Measurements from ENCODE around the gene ZNF277. TPM values are rescaled to one million over a fixed set of nuclear protein-coding genes. Genes with fewer than 3 reads are reported as not detected.

Gene ZNF277
- total and polyA plus RNA-seq, 4 donors = 7.8 to 23.5 (median 14.5) TPM

DNA sequence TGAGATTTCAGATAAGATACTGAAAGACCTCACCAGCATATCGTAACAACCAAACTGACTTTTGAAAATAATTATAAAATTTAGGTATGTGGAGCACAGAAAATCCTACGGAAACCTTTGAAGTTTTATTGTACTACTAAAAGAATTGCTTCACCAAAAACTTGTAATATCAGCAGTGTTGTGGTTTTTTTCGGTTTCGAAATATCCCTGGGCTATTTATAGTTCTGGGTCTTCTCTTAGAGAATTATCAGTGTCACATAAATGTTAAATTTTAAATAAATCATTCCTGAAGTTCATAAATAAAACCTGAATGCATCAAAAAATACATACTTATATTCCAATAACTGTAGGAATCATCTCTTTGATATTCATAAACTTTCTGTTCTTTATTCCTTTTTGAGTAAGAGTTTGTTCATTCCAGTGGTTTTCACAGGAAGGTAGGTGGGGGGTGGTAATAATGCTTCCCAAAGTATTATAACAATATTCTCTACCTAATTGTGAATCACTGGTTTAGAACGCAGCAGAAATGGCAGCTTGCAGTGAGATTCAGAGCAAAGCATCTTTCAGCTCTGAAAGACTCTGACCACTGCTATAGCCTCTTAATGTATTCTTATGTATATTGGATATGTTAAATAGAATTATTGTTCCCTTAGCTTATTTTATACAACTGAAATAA, 60.2 kb downstream of the ZNF277 start:
- Histone ChIP-seq H3K27me3 (ENCODE audit: control insufficient read depth in 4 of 4, insufficient read depth in 4 of 4, low read length in 3 of 4) (no peaks in the 10 kb centered on the region), H3K4me3 (ENCODE audit: low read depth in 1 of 3, low read length in 3 of 3) (no peak overlapping the region), H3K9ac (ENCODE audit: low read depth in 1 of 2, low read length in 2 of 2) (no peak overlapping the region), H3K36me3 (ENCODE audit: control insufficient read depth in 4 of 4, insufficient read depth in 3 of 4, low read depth in 1 of 4, low read length in 3 of 4) (no peaks in the 10 kb centered on the region), H3K27ac (ENCODE audit: low read depth in 1 of 2, low read length in 2 of 2) (no peak overlapping the region), H3K4me1 (ENCODE audit: control insufficient read depth in 4 of 4, insufficient read depth in 4 of 4, low read length in 3 of 4) (peaks cover 0 to 10% (median 3%) of the 10 kb centered on the region in 4 donors), H3K9me3 (ENCODE audit: control insufficient read depth in 4 of 4, low read length in 3 of 4) (no peaks in the 10 kb centered on the region)
- DNase-seq (ENCODE audit: low spot score) = no peak
- no peak for TF ChIP-seq JUND (IDR thresholded peaks at IDR 0.05)
- whole genome bisulfite sequencing = 46% methylated on average over 5 of the region's 5 CpGs

DNA sequence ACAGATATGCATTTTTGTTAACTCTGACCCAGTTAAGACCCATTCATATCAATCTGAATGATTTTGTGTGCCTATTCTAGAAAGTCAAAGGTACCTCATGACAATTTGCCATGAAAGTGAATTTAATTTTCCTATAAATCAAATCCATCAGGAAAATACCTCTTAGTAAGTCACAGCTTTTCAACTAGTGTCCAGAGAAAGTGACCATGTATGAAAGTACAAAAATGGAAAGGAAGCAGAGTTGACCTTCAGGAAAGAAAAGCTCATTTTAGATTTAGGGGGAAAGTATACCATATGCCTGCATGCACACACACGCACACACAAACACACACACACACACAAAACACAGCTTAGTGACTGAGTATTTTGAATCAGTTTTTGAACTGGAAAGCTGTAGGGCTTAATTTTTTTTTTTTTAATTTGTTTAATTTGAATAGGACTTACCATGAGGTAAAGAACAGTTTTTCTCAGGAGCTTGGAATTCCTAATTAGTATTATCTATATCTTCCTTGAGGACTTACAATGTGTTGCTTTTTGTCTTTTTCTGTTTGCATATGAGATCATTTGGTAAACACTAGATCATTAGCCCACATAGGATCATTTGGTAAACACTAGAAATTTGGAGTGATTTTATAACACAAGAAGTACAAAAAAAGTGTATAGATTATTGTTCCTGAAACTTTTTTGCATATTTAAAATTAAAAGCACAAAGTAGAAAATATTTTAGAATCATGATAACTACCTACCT, 61.6 kb downstream of the ZNF277 start:
- Histone ChIP-seq H3K27ac (ENCODE audit: low read depth in 1 of 2, low read length in 2 of 2) (no peak overlapping the region), H3K9ac (ENCODE audit: low read depth in 1 of 2, low read length in 2 of 2) (no peak overlapping the region), H3K4me3 (ENCODE audit: low read depth in 1 of 3, low read length in 3 of 3) (no peak overlapping the region), H3K4me1 (ENCODE audit: control insufficient read depth in 4 of 4, insufficient read depth in 4 of 4, low read length in 3 of 4) (peaks cover 0 to 8% (median 3%) of the 10 kb centered on the region in 4 donors), H3K27me3 (ENCODE audit: control insufficient read depth in 4 of 4, insufficient read depth in 4 of 4, low read length in 3 of 4) (no peaks in the 10 kb centered on the region), H3K36me3 (ENCODE audit: control insufficient read depth in 4 of 4, insufficient read depth in 3 of 4, low read depth in 1 of 4, low read length in 3 of 4) (no peaks in the 10 kb centered on the region), H3K9me3 (ENCODE audit: control insufficient read depth in 4 of 4, low read length in 3 of 4) (no peaks in the 10 kb centered on the region)
- 95% methylated on average over 1 of the region's 1 CpG for WGBS
- no peak for DNase-seq (ENCODE audit: low spot score)
- TF ChIP-seq GABPA (IDR thresholded peaks at IDR 0.05 in 1 of 2, conservative IDR thresholded peaks at IDR 0.05 in 1 of 2) (no peak), FOXA2 (IDR thresholded peaks at IDR 0.05) (no peak), FOXA1 (IDR thresholded peaks at IDR 0.05) (no peak), SP1 (IDR thresholded peaks at IDR 0.05) (no peak), HNF4A (conservative IDR thresholded peaks at IDR 0.05) (no peak), EGR1 (IDR thresholded peaks at IDR 0.05; ENCODE audit: low read depth in 2 of 2) (no peak), HNF4G (IDR thresholded peaks at IDR 0.05) (no peak), YY1 (IDR thresholded peaks at IDR 0.05) (no peak), NR2F2 (IDR thresholded peaks at IDR 0.05) (no peak), RAD21 (IDR thresholded peaks at IDR 0.05) (no peak), RXRA (IDR thresholded peaks at IDR 0.05) (no peak)
- TF ChIP-seq, protein P1, sequence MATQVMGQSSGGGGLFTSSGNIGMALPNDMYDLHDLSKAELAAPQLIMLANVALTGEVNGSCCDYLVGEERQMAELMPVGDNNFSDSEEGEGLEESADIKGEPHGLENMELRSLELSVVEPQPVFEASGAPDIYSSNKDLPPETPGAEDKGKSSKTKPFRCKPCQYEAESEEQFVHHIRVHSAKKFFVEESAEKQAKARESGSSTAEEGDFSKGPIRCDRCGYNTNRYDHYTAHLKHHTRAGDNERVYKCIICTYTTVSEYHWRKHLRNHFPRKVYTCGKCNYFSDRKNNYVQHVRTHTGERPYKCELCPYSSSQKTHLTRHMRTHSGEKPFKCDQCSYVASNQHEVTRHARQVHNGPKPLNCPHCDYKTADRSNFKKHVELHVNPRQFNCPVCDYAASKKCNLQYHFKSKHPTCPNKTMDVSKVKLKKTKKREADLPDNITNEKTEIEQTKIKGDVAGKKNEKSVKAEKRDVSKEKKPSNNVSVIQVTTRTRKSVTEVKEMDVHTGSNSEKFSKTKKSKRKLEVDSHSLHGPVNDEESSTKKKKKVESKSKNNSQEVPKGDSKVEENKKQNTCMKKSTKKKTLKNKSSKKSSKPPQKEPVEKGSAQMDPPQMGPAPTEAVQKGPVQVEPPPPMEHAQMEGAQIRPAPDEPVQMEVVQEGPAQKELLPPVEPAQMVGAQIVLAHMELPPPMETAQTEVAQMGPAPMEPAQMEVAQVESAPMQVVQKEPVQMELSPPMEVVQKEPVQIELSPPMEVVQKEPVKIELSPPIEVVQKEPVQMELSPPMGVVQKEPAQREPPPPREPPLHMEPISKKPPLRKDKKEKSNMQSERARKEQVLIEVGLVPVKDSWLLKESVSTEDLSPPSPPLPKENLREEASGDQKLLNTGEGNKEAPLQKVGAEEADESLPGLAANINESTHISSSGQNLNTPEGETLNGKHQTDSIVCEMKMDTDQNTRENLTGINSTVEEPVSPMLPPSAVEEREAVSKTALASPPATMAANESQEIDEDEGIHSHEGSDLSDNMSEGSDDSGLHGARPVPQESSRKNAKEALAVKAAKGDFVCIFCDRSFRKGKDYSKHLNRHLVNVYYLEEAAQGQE (IDR thresholded peaks at IDR 0.05) = no peak
- TF ChIP-seq, protein P2, sequence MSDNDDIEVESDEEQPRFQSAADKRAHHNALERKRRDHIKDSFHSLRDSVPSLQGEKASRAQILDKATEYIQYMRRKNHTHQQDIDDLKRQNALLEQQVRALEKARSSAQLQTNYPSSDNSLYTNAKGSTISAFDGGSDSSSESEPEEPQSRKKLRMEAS (IDR thresholded peaks at IDR 0.05) = no peak
- TF ChIP-seq, protein P3, sequence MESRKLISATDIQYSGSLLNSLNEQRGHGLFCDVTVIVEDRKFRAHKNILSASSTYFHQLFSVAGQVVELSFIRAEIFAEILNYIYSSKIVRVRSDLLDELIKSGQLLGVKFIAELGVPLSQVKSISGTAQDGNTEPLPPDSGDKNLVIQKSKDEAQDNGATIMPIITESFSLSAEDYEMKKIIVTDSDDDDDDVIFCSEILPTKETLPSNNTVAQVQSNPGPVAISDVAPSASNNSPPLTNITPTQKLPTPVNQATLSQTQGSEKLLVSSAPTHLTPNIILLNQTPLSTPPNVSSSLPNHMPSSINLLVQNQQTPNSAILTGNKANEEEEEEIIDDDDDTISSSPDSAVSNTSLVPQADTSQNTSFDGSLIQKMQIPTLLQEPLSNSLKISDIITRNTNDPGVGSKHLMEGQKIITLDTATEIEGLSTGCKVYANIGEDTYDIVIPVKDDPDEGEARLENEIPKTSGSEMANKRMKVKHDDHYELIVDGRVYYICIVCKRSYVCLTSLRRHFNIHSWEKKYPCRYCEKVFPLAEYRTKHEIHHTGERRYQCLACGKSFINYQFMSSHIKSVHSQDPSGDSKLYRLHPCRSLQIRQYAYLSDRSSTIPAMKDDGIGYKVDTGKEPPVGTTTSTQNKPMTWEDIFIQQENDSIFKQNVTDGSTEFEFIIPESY (IDR thresholded peaks at IDR 0.05) = no peak
- TF ChIP-seq, protein P4, sequence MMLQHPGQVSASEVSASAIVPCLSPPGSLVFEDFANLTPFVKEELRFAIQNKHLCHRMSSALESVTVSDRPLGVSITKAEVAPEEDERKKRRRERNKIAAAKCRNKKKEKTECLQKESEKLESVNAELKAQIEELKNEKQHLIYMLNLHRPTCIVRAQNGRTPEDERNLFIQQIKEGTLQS (IDR thresholded peaks at IDR 0.05) = no peak
- TF ChIP-seq, protein P5, sequence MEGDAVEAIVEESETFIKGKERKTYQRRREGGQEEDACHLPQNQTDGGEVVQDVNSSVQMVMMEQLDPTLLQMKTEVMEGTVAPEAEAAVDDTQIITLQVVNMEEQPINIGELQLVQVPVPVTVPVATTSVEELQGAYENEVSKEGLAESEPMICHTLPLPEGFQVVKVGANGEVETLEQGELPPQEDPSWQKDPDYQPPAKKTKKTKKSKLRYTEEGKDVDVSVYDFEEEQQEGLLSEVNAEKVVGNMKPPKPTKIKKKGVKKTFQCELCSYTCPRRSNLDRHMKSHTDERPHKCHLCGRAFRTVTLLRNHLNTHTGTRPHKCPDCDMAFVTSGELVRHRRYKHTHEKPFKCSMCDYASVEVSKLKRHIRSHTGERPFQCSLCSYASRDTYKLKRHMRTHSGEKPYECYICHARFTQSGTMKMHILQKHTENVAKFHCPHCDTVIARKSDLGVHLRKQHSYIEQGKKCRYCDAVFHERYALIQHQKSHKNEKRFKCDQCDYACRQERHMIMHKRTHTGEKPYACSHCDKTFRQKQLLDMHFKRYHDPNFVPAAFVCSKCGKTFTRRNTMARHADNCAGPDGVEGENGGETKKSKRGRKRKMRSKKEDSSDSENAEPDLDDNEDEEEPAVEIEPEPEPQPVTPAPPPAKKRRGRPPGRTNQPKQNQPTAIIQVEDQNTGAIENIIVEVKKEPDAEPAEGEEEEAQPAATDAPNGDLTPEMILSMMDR (IDR thresholded peaks at IDR 0.05; ENCODE audit: low read depth, low read length, missing input control) = no peak
